H1 (cell line): ENCODE data around the gene ITLN1.

Source experiments
- ATF3 ChIP-seq: IDR thresholded peaks from 2 replicates; pipeline ENCODE4 v1.6.1; 2011; ENCODE audit warnings: low read depth, mild to moderate bottlenecking, low read length; ENCODE audit not compliant: insufficient read depth
- CHD2 ChIP-seq: IDR thresholded peaks from 2 replicates; pipeline ENCODE4 v1.6.1; 2012; ENCODE audit warnings: low read length, improper control_type of control experiment
- EGR1 ChIP-seq: IDR thresholded peaks from 2 replicates; pipeline ENCODE4 v1.6.1; 2011; ENCODE audit warnings: low read depth, low read length, borderline replicate concordance
- EZH2 ChIP-seq: fragments of 200-600 bp; sonication (generic); IDR thresholded peaks from 2 replicates; pipeline ENCODE4 v1.7.1; 2012; ENCODE audit warnings: low read depth, mild to moderate bottlenecking, moderate library complexity, low read length, inconsistent platforms; ENCODE audit not compliant: severe bottlenecking
- GTF2F1 ChIP-seq: IDR thresholded peaks from 2 replicates; pipeline ENCODE4 v1.6.1; 2012; ENCODE audit warnings: low read depth, low read length, improper control_type of control experiment, borderline replicate concordance
- JUN ChIP-seq: IDR thresholded peaks from 2 replicates; pipeline ENCODE4 v1.6.1; 2011; ENCODE audit warnings: low read depth, mild to moderate bottlenecking, improper control_type of control experiment, low read length
- JUND ChIP-seq: IDR thresholded peaks from 2 replicates; pipeline ENCODE4 v1.6.1; 2011; ENCODE audit warnings: mild to moderate bottlenecking, improper control_type of control experiment, low read length
- POLR2A ChIP-seq, 2 experiments: IDR thresholded peaks; 1 replicate in 1 of 2; 2 replicates in 1 of 2; pipeline ENCODE4 v1.6.1; 2011; ENCODE audit warnings: low read depth in 2 of 2, low read length in 2 of 2, mild to moderate bottlenecking in 2 of 2; ENCODE audit errors: control extremely low read depth in 1 of 2
- SAP30 ChIP-seq: fragments of 300-600 bp; sonication (generic); IDR thresholded peaks from 2 replicates; pipeline ENCODE4 v1.7.1; 2012; ENCODE audit warnings: low read length, moderate library complexity, mild to moderate bottlenecking, inconsistent platforms; ENCODE audit not compliant: insufficient read depth, insufficient replicate concordance
- TAF1 ChIP-seq: IDR thresholded peaks from 2 replicates; pipeline ENCODE4 v1.6.1; 2011; ENCODE audit warnings: mild to moderate bottlenecking, low read depth, low read length
- TF ChIP-seq, protein P1 (sequence below), 3 experiments: IDR thresholded peaks; 1 replicate in 2 of 3; 2 replicates in 1 of 3; pipeline versions ENCODE4 v1.5.1 to v1.6.1; 2011; ENCODE audit warnings: low read length in 3 of 3, mild to moderate bottlenecking in 3 of 3, inconsistent platforms in 2 of 3, low read depth in 1 of 3, moderate library complexity in 1 of 3; ENCODE audit not compliant: insufficient read depth in 1 of 3; ENCODE audit errors: control extremely low read depth in 1 of 3
- TF ChIP-seq, protein P2 (sequence below): IDR thresholded peaks from 2 replicates; pipeline ENCODE4 v1.6.1; 2011; ENCODE audit warnings: low read length, improper control_type of control experiment

- TF ChIP-seq, protein P1, sequence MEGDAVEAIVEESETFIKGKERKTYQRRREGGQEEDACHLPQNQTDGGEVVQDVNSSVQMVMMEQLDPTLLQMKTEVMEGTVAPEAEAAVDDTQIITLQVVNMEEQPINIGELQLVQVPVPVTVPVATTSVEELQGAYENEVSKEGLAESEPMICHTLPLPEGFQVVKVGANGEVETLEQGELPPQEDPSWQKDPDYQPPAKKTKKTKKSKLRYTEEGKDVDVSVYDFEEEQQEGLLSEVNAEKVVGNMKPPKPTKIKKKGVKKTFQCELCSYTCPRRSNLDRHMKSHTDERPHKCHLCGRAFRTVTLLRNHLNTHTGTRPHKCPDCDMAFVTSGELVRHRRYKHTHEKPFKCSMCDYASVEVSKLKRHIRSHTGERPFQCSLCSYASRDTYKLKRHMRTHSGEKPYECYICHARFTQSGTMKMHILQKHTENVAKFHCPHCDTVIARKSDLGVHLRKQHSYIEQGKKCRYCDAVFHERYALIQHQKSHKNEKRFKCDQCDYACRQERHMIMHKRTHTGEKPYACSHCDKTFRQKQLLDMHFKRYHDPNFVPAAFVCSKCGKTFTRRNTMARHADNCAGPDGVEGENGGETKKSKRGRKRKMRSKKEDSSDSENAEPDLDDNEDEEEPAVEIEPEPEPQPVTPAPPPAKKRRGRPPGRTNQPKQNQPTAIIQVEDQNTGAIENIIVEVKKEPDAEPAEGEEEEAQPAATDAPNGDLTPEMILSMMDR (IDR thresholded peaks at IDR 0.05; ENCODE audit: control extremely low read depth in 1 of 3, insufficient read depth in 1 of 3, low read depth in 1 of 3, low read length in 3 of 3) = no peak
- TF ChIP-seq EZH2 (no peak), ATF3 (no peak), JUND (no peak), JUN (no peak), EGR1 (no peak), POLR2A (IDR thresholded peaks at IDR 0.05; ENCODE audit: control extremely low read depth in 1 of 2, low read depth in 2 of 2, low read length in 2 of 2) (no peak), GTF2F1 (no peak), CHD2 (no peak), TAF1 (no peak), SAP30 (no peak)
- TF ChIP-seq, protein P2, sequence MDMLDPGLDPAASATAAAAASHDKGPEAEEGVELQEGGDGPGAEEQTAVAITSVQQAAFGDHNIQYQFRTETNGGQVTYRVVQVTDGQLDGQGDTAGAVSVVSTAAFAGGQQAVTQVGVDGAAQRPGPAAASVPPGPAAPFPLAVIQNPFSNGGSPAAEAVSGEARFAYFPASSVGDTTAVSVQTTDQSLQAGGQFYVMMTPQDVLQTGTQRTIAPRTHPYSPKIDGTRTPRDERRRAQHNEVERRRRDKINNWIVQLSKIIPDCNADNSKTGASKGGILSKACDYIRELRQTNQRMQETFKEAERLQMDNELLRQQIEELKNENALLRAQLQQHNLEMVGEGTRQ = no peak
Observed at GRCh38 chr1:160925652-160926244, 40.8 kb upstream of the ITLN1 start.
